GM23338 (cell line): ENCODE measurements around the gene KCNJ6. TPM values are rescaled to one million over a fixed set of nuclear protein-coding genes. Genes with fewer than 3 reads are reported as not detected.
A peak's percentile ranks its signal among the peaks of the same experiment; 100 is the strongest.

Experiments used
- ATAC-seq: fragments of 200-7000 bp; cut with Tn5 transposase; 3 replicates; pipeline ENCODE4 v1.9.1; 2020
- DNase-seq: peaks from one replicate; pipeline ENCODE4 v3.0.0-alpha.2; 2015; ENCODE audit warnings: low spot score
- H2AFZ ChIP-seq: fragments of 200-600 bp; sonication (generic); 2 replicates; pipeline ENCODE4 v1.8.0; 2016; ENCODE audit warnings: antibody characterized with exemption, mild to moderate bottlenecking, moderate library complexity
- H3F3A ChIP-seq: fragments of 200-600 bp; sonication (generic); replicated peaks from 2 replicates; pipeline ENCODE4 v1.8.0; 2017; ENCODE audit warnings: antibody characterized with exemption, mixed run types, low read depth
- H3K27ac ChIP-seq: fragments of 200-600 bp; sonication (generic); 2 replicates; pipeline ENCODE4 v1.6.1; 2016; ENCODE audit warnings: low read depth
- H3K27me3 ChIP-seq: fragments of 200-600 bp; sonication (generic); 2 replicates; pipeline ENCODE4 v1.8.0; 2016; ENCODE audit warnings: mild to moderate bottlenecking, mixed run types, moderate library complexity; ENCODE audit not compliant: insufficient read depth
- H3K36me3 ChIP-seq: fragments of 200-600 bp; sonication (generic); 2 replicates; pipeline ENCODE4 v1.8.0; 2016; ENCODE audit warnings: mild to moderate bottlenecking; ENCODE audit not compliant: insufficient read depth
- H3K4me1 ChIP-seq: fragments of 200-600 bp; sonication (generic); 2 replicates; pipeline ENCODE4 v1.8.0; 2016; ENCODE audit warnings: mild to moderate bottlenecking, moderate library complexity; ENCODE audit not compliant: insufficient read depth
- H3K4me2 ChIP-seq: fragments of 200-600 bp; sonication (generic); 2 replicates; pipeline ENCODE4 v1.7.1; 2017; ENCODE audit warnings: mixed run types
- H3K4me3 ChIP-seq: fragments of 200-600 bp; sonication (generic); 2 replicates; pipeline ENCODE4 v1.6.1; 2016; ENCODE audit warnings: mixed run types
- H3K79me2 ChIP-seq: fragments of 200-600 bp; sonication (generic); replicated peaks from 2 replicates; pipeline ENCODE4 v1.8.0; 2017; ENCODE audit warnings: mild to moderate bottlenecking; ENCODE audit not compliant: insufficient read depth
- H3K9me2 ChIP-seq: fragments of 200-600 bp; sonication (generic); 2 replicates; pipeline ENCODE4 v1.8.0; 2017; ENCODE audit not compliant: insufficient read depth
- H4K20me1 ChIP-seq: fragments of 200-600 bp; sonication (generic); replicated peaks from 2 replicates; pipeline ENCODE4 v1.8.0; 2017; ENCODE audit warnings: mild to moderate bottlenecking; ENCODE audit not compliant: insufficient read depth
- H3K27ac Mint-ChIP-seq: 2 replicates; pipeline ENCODE4 v1.8.0; 2020; ENCODE audit warnings: inconsistent platforms, mild to moderate bottlenecking, moderate library complexity, mixed read lengths
- H3K27me3 Mint-ChIP-seq: 3 replicates; pipeline ENCODE4 v1.8.0; 2022; ENCODE audit warnings: low read depth, mild to moderate bottlenecking, moderate library complexity, mixed read lengths, inconsistent platforms; ENCODE audit not compliant: insufficient read depth, poor library complexity
- H3K36me3 Mint-ChIP-seq: 3 replicates; pipeline ENCODE4 v1.8.0; 2021; ENCODE audit warnings: low read depth, mild to moderate bottlenecking, inconsistent platforms, moderate library complexity, mixed read lengths
- H3K4me1 Mint-ChIP-seq: 3 replicates; pipeline ENCODE4 v1.8.0; 2020; ENCODE audit warnings: mild to moderate bottlenecking, inconsistent platforms, mixed read lengths
- H3K4me3 Mint-ChIP-seq: 3 replicates; pipeline ENCODE4 v1.8.0; 2021; ENCODE audit warnings: moderate library complexity, mild to moderate bottlenecking, inconsistent platforms, mixed read lengths
- H3K9me3 Mint-ChIP-seq: 3 replicates; pipeline ENCODE4 v1.8.0; 2020; ENCODE audit warnings: moderate library complexity, mild to moderate bottlenecking, inconsistent platforms, mixed read lengths
- CREB1 ChIP-seq: fragments of 250-450 bp; sonication (Bioruptor Pico); IDR thresholded peaks from 2 replicates; pipeline ENCODE4 v1.5.0; 2020; ENCODE audit warnings: low read depth, mild to moderate bottlenecking, moderate library complexity
- CTCF ChIP-seq, 2 experiments: fragments of 200-600 bp in 1 of 2; sonication (generic) in 1 of 2; conservative IDR thresholded peaks; 2 replicates each; pipeline versions ENCODE4 v1.5.1 to v1.6.1; 2016 to 2017; ENCODE audit warnings: antibody characterized with exemption in 2 of 2, low read depth in 2 of 2, mild to moderate bottlenecking in 2 of 2, moderate library complexity in 1 of 2
- EZH2 ChIP-seq: fragments of 200-600 bp; sonication (generic); IDR thresholded peaks from one replicate; pipeline ENCODE4 v1.8.0; 2017; ENCODE audit warnings: antibody characterized with exemption, mild to moderate bottlenecking, low read depth; ENCODE audit not compliant: unreplicated experiment
- EZH2phosphoT487 ChIP-seq: fragments of 200-600 bp; sonication (generic); IDR thresholded peaks from one replicate; pipeline ENCODE4 v1.8.1; 2018; ENCODE audit warnings: antibody characterized with exemption; ENCODE audit not compliant: unreplicated experiment
- JUNB ChIP-seq: IDR thresholded peaks from one replicate; pipeline ENCODE4 v1.6.1; 2016; ENCODE audit warnings: antibody characterized with exemption; ENCODE audit not compliant: unreplicated experiment
- NANOG ChIP-seq: IDR thresholded peaks from 2 replicates; pipeline ENCODE4 v1.6.1; 2016; ENCODE audit warnings: antibody characterized with exemption, borderline replicate concordance
- POLR2AphosphoS5 ChIP-seq: IDR thresholded peaks from 2 replicates; pipeline ENCODE4 v1.6.1; 2016; ENCODE audit warnings: antibody characterized with exemption, low read depth
- STAT1 ChIP-seq: IDR thresholded peaks from one replicate; pipeline ENCODE4 v1.6.1; 2016; ENCODE audit warnings: antibody characterized with exemption; ENCODE audit not compliant: unreplicated experiment
- ZNF114 ChIP-seq: fragments of 250-450 bp; sonication (Bioruptor Pico); IDR thresholded peaks from 2 replicates; pipeline ENCODE4 v1.5.0; 2020; ENCODE audit warnings: mild to moderate bottlenecking, moderate library complexity
- ZNF331 ChIP-seq: fragments of 250-450 bp; sonication (Bioruptor Pico); IDR thresholded peaks from 2 replicates; pipeline ENCODE4 v1.5.0; 2020; ENCODE audit warnings: low read depth, mild to moderate bottlenecking, moderate library complexity
- ZNF462 ChIP-seq: fragments of 250-450 bp; sonication (Bioruptor Pico); IDR thresholded peaks from 2 replicates; pipeline ENCODE4 v1.5.0; 2020; ENCODE audit warnings: mild to moderate bottlenecking, moderate library complexity
- polyA plus RNA-seq: library from polyadenylated mRNA; unstranded; fragments of >200 nt; fragmentation: Nextera tagmentation; extraction: Ambion mirVana; gene quantifications from 2 replicates; pipeline ENCODE4 v1.2.1, GENCODE V29; 2016
- total RNA-seq: library from RNA; depleted of rRNA; stranded (reverse); fragments of >200 nt; shearing (Covaris generic); gene quantifications from 2 replicates; pipeline ENCODE4 v1.2.3, GENCODE V29; 2014
- TF ChIP-seq, protein P1 (sequence below): IDR thresholded peaks from one replicate; pipeline ENCODE4 v1.6.1; 2018; ENCODE audit warnings: antibody characterized with exemption; ENCODE audit not compliant: unreplicated experiment
- TF ChIP-seq, protein P2 (sequence below): IDR thresholded peaks from 2 replicates; pipeline ENCODE4 v1.6.1; 2016; ENCODE audit warnings: antibody characterized with exemption

Gene KCNJ6
- total and polyA plus RNA-seq, 2 experiments from 2014 or later: 0.48 to 0.52 TPM

- Histone ChIP-seq H3K4me2 (peak overlapping the region; percentile 48; the same call in 1 of the 2 replicates), H3K9me2 (peaks cover 17% of the 10 kb centered on the region; the same call in 1 of the 2 replicates), H3F3A (no peaks in the 10 kb centered on the region), H4K20me1 (no peaks in the 10 kb centered on the region), H3K27me3 (no peaks in the 10 kb centered on the region), H3K27ac (peak overlapping the region; percentile 80), H3K4me1 (peaks cover 21% of the 10 kb centered on the region), H3K79me2 (no peaks in the 10 kb centered on the region), H3K36me3 (peaks cover 19% of the 10 kb centered on the region), H3K4me3 (no peak overlapping the region), H2AFZ (no peak overlapping the region)
- peaks cover 3% of the 10 kb centered on the region for H3K27me3 Mint-ChIP-seq
- peak overlapping the region; percentile 65 for H3K27ac Mint-ChIP-seq
- H3K9me3 Mint-ChIP-seq: no peaks in the 10 kb centered on the region; the same call in 2 of the 3 replicates
- peak; percentile 87 for ATAC-seq
- DNase-seq: peak; percentile 27
- no peak for TF ChIP-seq CTCF (conservative IDR thresholded peaks at IDR 0.05; ENCODE audit: low read depth in 2 of 2)
- no peak for TF ChIP-seq EZH2phosphoT487
- no peak for TF ChIP-seq JUNB
- peak; percentile 26; the same call in 1 of the 2 replicates for TF ChIP-seq CREB1 (CRISPR knock-in tag)
- TF ChIP-seq, protein P1, sequence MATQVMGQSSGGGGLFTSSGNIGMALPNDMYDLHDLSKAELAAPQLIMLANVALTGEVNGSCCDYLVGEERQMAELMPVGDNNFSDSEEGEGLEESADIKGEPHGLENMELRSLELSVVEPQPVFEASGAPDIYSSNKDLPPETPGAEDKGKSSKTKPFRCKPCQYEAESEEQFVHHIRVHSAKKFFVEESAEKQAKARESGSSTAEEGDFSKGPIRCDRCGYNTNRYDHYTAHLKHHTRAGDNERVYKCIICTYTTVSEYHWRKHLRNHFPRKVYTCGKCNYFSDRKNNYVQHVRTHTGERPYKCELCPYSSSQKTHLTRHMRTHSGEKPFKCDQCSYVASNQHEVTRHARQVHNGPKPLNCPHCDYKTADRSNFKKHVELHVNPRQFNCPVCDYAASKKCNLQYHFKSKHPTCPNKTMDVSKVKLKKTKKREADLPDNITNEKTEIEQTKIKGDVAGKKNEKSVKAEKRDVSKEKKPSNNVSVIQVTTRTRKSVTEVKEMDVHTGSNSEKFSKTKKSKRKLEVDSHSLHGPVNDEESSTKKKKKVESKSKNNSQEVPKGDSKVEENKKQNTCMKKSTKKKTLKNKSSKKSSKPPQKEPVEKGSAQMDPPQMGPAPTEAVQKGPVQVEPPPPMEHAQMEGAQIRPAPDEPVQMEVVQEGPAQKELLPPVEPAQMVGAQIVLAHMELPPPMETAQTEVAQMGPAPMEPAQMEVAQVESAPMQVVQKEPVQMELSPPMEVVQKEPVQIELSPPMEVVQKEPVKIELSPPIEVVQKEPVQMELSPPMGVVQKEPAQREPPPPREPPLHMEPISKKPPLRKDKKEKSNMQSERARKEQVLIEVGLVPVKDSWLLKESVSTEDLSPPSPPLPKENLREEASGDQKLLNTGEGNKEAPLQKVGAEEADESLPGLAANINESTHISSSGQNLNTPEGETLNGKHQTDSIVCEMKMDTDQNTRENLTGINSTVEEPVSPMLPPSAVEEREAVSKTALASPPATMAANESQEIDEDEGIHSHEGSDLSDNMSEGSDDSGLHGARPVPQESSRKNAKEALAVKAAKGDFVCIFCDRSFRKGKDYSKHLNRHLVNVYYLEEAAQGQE: no peak
- no peak for TF ChIP-seq POLR2AphosphoS5
- peak; percentile 86 for TF ChIP-seq NANOG
- TF ChIP-seq ZNF114 (CRISPR knock-in tag): no peak
- no peak for TF ChIP-seq STAT1
- TF ChIP-seq ZNF331 (CRISPR knock-in tag): no peak
- 0 out of 2 replicates have a peak, but pooled peaks have one; percentile 17 for TF ChIP-seq ZNF462 (CRISPR knock-in tag)
- TF ChIP-seq, protein P2, sequence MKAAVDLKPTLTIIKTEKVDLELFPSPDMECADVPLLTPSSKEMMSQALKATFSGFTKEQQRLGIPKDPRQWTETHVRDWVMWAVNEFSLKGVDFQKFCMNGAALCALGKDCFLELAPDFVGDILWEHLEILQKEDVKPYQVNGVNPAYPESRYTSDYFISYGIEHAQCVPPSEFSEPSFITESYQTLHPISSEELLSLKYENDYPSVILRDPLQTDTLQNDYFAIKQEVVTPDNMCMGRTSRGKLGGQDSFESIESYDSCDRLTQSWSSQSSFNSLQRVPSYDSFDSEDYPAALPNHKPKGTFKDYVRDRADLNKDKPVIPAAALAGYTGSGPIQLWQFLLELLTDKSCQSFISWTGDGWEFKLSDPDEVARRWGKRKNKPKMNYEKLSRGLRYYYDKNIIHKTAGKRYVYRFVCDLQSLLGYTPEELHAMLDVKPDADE: no peak
- no peak for TF ChIP-seq EZH2
- H3K36me3 Mint-ChIP-seq: no peaks in the 10 kb centered on the region
- peak overlapping the region; percentile 0; the same call in 1 of the 3 replicates for H3K4me3 Mint-ChIP-seq
- H3K4me1 Mint-ChIP-seq: peaks cover 38% of the 10 kb centered on the region
These were observed 247.6 kb downstream of the KCNJ6 start for GRCh38 chr21:37668462-37669239.
